Measurements from ENCODE around the gene ALPL.

ALPL gene

DNA sequence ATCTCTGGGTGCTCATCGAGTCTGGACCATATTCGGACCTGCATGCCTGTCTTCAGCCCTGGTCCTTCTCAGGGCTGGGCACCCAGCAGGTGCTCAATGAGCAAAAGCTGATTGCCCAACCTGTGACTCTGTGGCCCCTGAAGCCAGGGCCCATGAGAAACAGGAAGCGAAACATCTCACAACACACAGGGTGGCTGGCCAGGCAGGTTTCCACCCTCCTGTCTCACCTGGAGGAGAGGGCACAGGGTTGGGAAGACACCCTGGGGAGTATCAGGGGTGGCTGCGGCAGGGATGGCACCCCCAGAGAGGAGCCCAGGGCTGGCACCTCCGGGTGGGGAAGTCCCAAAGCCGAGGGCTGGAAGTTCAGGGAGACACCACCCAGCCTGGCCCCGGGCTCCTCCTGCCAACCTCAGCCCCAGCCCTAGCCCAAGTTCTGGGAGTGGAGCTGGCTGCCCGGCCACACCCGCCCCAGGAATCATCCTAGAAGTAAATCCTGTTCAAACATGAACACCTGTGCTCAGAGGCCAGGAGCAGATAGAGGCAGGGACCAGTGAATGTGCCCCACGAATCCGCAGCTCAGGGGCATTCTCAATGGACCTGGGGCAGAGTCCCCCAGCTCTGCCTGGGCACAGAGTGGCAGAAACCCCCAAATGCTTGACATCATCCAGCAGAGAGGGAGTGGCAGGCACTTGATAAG, 105.3 kb downstream of the ALPL start:
- H3K4me3 ChIP-seq: no peak overlapping the region
- no peak for DNase-seq (ENCODE audit: low spot score)
- no peak overlapping the region for H3K27ac ChIP-seq
- TF ChIP-seq, protein P1, sequence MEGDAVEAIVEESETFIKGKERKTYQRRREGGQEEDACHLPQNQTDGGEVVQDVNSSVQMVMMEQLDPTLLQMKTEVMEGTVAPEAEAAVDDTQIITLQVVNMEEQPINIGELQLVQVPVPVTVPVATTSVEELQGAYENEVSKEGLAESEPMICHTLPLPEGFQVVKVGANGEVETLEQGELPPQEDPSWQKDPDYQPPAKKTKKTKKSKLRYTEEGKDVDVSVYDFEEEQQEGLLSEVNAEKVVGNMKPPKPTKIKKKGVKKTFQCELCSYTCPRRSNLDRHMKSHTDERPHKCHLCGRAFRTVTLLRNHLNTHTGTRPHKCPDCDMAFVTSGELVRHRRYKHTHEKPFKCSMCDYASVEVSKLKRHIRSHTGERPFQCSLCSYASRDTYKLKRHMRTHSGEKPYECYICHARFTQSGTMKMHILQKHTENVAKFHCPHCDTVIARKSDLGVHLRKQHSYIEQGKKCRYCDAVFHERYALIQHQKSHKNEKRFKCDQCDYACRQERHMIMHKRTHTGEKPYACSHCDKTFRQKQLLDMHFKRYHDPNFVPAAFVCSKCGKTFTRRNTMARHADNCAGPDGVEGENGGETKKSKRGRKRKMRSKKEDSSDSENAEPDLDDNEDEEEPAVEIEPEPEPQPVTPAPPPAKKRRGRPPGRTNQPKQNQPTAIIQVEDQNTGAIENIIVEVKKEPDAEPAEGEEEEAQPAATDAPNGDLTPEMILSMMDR (IDR thresholded peaks at IDR 0.05): no peak

DNA sequence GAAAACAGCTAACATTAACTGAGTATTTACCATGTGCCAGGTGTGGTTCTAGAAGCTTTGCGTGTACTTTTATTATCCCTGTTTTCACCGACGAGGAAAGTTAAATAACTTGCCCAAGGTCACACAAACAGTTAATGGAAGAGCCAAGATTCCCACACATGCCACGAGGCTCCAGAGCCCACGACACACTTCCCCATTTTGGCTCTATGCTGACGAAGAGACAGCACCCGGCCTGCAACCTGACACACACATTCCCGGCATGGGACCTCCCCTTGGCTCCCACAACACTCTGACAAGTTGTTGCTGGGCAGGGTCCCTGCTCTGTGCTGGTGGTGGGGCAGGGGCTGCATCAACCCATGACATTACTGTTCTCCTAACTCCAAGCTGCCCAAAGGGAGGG, 107.1 kb downstream of the ALPL start:
- no peak for DNase-seq (ENCODE audit: low spot score)
- TF ChIP-seq, protein P1 (IDR thresholded peaks at IDR 0.05): no peak
- Histone ChIP-seq H3K4me3 (no peak overlapping the region), H3K27ac (no peak overlapping the region)

DNA sequence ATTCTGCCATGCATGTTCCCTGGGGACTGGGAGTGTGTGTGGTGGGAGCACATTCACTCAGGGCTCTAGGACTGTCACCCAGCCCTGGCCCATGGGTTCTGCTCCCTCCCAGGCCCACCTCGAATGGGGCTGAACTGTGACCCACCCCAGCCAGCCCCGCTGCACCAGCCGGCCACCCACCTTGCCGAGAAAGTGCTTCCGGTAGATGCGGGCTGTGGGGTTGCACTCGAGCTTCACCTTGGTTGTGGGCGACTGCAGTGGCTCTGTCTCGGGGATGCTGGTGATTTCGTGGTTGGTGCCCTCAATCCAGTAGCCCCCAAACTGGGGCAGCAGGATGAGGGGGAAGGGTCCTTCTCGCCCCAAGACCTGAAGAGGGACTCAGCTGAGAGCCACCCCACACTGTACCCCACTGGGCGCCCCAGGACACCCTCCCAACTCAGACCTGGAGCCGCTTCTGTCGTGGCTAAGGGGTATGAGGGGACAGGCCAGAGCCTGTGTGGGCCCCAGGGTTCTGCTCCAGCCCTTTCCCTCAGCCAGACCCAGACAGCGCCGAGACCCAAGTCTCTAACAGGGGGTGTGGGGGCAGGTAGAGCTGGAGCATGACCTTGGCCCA, 108.0 kb downstream of the ALPL start:
- Histone ChIP-seq H3K4me3 (no peak overlapping the region), H3K27ac (no peak overlapping the region)
- DNase-seq (ENCODE audit: low spot score): no peak
- TF ChIP-seq, protein P1 (IDR thresholded peaks at IDR 0.05): no peak

DNA sequence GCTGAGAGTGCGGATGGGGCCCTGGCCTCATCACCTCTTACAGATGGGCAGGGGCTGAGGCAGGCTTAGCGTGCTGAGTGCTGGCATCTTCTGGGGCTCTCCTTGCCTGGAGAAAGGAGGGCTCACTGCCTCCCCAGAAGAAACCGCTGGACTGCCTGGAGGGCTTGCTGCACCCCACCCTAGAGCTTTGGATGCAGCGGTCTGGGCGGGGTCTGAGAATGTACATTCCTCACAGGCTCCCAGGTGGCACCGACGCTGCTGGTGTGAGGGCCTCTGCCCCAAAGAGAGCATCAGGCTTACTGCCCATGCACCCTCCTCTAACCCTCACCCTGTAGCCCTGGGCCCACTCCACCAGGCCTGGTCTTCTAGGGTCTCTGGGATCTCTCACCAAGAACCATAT, 108.8 kb downstream of the ALPL start:
- Histone ChIP-seq H3K4me3 (no peak overlapping the region), H3K27ac (no peak overlapping the region)
- TF ChIP-seq, protein P1 (IDR thresholded peaks at IDR 0.05): no peak
- no peak for DNase-seq (ENCODE audit: low spot score)

DNA sequence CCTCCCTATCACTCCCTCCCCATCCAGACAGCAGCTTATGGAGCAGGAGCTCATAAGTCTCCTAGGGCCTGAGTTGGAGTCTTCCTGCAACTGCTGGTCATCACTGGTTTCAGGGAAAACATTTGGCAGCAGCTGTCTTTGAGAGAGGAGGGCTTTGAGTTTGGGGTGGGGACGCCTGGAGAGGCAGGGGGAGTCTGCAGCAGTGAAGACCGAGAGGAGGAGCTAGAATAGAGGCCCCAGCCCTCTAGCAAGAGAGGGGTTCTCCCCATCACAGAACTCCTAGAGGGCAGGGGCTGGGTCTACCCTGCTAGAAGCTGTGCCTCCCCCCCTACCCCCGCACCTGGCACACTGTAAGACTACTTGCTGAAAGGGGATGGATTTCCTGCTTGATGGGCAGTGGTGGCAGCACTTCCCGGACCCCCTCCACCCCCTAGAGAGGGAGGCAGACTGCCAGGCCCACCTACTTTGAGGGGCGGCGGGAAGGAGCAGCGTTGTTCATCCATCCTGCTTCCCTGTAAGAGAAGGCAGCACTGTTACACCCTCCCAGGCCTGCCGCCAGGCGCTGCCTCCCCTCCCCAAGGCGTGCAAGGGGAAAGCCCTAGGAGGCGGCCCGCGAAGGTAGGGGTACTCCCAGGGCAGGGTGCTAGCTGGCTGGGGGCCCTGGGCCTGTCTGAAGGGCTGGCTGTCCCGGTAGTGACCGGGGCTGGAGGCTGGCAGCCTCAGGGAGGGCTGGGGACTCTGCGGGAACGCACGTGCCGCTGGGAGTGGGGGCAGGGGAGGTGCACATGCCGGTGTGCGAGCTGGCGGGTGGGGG, 109.5 kb downstream of the ALPL start:
- TF ChIP-seq, protein P1 (IDR thresholded peaks at IDR 0.05): no peak
- no peak overlapping the region for H3K4me3 ChIP-seq
- H3K27ac ChIP-seq: no peak overlapping the region
- DNase-seq (ENCODE audit: low spot score): no peak

DNA sequence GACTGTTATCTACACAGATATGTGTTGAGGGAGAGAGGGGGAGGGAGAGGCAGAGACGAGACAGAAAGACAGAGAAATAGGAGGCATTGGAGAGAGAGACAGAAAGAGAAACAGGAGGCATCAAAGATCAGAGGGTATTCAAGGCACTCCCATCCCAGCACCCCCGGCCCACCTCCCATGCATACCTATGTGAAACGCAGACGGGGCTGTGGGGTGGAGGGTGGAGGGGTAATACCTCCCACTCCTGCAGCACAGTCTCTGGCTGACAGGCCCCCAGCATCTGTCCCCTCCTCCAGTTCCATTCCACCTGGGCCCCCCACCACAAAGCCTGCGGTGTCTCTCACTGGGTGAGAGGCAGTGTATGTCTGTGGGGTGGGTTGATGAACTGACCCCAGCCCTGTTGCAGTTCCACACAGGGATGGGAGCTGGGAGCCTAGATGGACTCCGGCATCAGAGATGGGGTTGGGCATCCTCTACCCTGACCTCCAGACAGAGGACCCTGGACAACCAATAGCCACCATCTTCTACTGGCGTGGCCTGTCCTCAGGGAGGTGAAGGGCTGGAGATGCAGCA, 110.2 kb downstream of the ALPL start:
- DNase-seq (ENCODE audit: low spot score): no peak
- no peak overlapping the region for H3K27ac ChIP-seq
- TF ChIP-seq, protein P1 (IDR thresholded peaks at IDR 0.05): no peak
- H3K4me3 ChIP-seq: no peak overlapping the region
